Measurements from ENCODE around the gene TRERF1.

TRERF1 gene

DNA sequence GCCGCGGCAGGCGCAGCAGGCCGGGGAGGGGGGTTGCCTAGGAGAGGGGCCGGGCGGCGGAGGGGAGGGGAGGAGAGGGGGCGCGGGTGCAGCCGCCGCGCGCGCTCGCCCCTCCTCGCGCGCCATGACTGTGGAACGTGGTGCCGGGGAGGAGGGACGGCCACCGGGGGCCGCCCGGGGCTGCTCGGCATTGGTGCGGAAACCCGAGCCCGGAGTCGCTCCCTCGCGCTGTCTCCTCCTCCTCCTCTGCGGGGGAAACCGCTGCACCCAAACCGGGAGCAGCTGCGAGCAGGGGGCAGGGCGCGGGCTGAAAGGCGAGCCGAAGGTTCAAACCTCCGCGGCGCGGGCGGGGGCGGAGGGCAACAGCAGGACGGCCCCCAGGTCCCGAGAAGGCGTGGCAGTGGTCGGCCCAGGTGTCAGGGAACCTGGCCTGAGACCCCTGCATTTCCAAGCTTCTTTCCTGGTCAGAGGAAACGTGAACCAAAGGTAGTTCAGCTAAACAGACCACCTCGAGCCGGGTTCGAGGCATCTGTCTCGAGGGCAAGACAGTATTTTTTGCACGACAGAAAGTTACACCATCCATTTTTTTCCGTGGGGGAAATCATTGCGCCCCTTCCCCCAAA is 1.4 kb upstream of the TRERF1 start:
- no peaks in the 10 kb centered on the region for H3K9me3 ChIP-seq
- H3K4me1 ChIP-seq = peaks cover 0 to 24% (median 20%) of the 10 kb centered on the region in 4 donors
- peak overlapping the region; percentile 68 to 84 for H3K4me3 ChIP-seq
- intact Hi-C loops (cut with DNase I; ENCODE audit: low total_unique reads) = no loop called here
- no peak for TF ChIP-seq CTCF (IDR thresholded peaks at IDR 0.05)
- peak; percentile 81 to 93 for DNase-seq
- no peaks in the 10 kb centered on the region for H3K36me3 ChIP-seq
- peak overlapping the region; percentile 85 to 91 for H3K27ac ChIP-seq
- no peaks in the 10 kb centered on the region for H3K27me3 ChIP-seq

GRCh38 chr6:42452171-42453030 is 675 bp upstream of the TRERF1 start:
- Histone ChIP-seq H3K36me3 (no peaks in the 10 kb centered on the region), H3K27me3 (no peaks in the 10 kb centered on the region), H3K9me3 (no peaks in the 10 kb centered on the region), H3K27ac (peak overlapping the region; percentile 85 to 91), H3K4me1 (peaks cover 0 to 24% (median 20%) of the 10 kb centered on the region in 4 donors), H3K4me3 (peak overlapping the region; percentile 68 to 84)
- intact Hi-C loops (cut with DNase I; ENCODE audit: low total_unique reads) = no loop called here
- peak; percentile 59 to 82 for DNase-seq
- no peak for TF ChIP-seq CTCF (IDR thresholded peaks at IDR 0.05)

- intact Hi-C loops (cut with DNase I; ENCODE audit: low total_unique reads) = no loop called here
- H3K36me3 ChIP-seq = no peaks in the 10 kb centered on the region
Measured at GRCh38 chr6:42450477-42451332, 1.0 kb downstream of the TRERF1 start.

DNA sequence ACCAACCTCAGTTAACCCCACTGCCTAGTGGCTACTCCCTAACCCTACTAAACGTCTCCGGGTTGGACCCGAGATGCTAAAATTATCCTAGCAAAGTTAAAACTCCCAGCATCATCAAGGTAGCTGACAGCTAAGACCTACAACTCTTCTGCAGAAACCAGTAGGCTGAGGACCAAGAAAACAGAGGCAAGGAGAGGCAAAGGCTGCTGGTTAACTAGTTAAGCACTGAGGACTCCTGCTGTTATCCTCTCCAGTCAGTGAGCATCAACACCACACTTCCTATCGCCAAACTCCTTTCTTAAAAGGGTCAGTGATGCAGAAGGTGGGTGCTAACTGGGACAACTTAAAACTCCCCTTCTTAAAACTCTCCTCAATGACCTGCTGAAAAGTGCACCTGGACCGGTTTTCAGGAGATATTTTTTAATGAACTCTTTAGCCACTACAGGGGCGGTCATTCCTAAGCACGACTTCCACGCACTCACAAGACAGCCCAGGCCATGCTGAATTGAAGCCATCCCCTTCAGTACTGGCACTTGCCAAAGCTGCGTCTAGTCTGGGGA is 1.7 kb downstream of the TRERF1 start:
- intact Hi-C loops (cut with DNase I; ENCODE audit: low total_unique reads) = loop anchor here (10.0 kb wide), 1 partner anchor 85 kb away; no protein-coding TSS in a partner anchor
- TF ChIP-seq CTCF (IDR thresholded peaks at IDR 0.05) = no peak
- peak overlapping the region; percentile 68 to 84 for H3K4me3 ChIP-seq
- H3K9me3 ChIP-seq = no peaks in the 10 kb centered on the region
- peak overlapping the region; percentile 46 to 91 for H3K27ac ChIP-seq
- no peaks in the 10 kb centered on the region for H3K36me3 ChIP-seq
- H3K4me1 ChIP-seq = peaks cover 0 to 24% (median 20%) of the 10 kb centered on the region in 4 donors
- DNase-seq = no peak
- no peaks in the 10 kb centered on the region for H3K27me3 ChIP-seq

More at GRCh38 chr6:42450477-42451332, 1.0 kb downstream of the TRERF1 start:
- Histone ChIP-seq H3K27me3 (no peaks in the 10 kb centered on the region), H3K4me1 (peaks cover 0 to 24% (median 20%) of the 10 kb centered on the region in 4 donors), H3K27ac (peak overlapping the region; percentile 85 to 91), H3K4me3 (peak overlapping the region; percentile 68 to 84), H3K9me3 (no peaks in the 10 kb centered on the region)
- no peak for TF ChIP-seq CTCF (IDR thresholded peaks at IDR 0.05)
- no peak for DNase-seq

All from tibial artery (tissue), 4 donors.